Measurements from ENCODE around the gene HNRNPC.

Gene HNRNPC

GRCh38 chr14:21191809-21192446 lies 77.3 kb downstream of the HNRNPC start:
- no peak for TF ChIP-seq CTCF (IDR thresholded peaks at IDR 0.05; ENCODE audit: low read depth, low read length, missing control alignments)
- DNase-seq (ENCODE audit: low read depth): peak; percentile 46
- H3K4me3 ChIP-seq (ENCODE audit: low read depth, low read length): peak overlapping the region; percentile 5; the same call in 1 of the 2 replicates

DNA sequence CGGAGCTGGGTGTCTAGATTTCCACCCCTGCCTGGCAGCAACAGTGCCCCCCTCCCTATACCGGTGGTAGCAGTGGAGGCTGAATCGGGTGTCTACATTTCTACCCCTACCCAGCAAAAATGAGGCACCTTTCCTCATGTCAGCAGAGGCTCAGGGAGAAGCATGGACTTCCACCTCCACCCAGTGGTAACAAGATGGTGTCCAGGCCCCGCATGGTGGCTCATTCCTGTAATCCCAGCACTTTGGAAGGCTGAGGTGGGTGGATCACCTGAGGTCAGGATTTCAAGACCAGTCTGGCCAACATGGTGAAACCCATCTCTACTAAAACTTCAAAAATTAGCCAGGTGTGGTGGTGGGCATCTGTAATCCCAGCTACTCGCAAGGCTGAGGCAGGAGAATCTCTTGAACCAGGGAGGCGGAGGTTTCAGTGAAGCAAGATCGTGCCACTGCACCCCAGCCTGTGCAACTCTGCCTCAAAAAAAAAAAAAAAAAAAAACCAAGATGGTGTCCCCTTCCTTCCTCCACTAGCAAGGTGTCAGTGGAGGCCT lies 77.9 kb downstream of the HNRNPC start:
- no peak for TF ChIP-seq CTCF (IDR thresholded peaks at IDR 0.05; ENCODE audit: low read depth, low read length, missing control alignments)
- no peak for DNase-seq (ENCODE audit: low read depth)
- H3K4me3 ChIP-seq (ENCODE audit: low read depth, low read length): peak overlapping the region; percentile 5; the same call in 1 of the 2 replicates

DNA sequence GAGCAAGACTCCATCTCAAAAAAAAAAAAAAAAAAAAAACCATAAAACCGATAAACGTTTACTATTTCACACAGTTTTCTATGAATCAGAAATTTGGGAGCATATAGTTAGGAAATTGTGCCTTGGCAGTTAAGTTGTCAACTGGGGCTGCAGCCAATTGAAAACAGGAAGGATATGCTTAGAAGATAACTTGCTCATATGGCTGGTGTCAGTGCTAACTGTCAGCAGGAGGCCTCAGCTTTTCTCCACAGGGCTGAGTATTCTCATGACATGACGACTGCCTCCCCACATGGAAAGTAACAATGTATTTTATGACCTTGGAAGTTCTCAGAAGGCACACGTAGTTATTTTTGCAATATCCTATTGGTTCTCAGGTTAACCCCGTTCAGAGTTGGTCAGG lies 83.8 kb downstream of the HNRNPC start:
- no peak for DNase-seq (ENCODE audit: low read depth)

GRCh38 chr14:21184254-21184653 lies 85.0 kb downstream of the HNRNPC start:
- TF ChIP-seq CTCF (IDR thresholded peaks at IDR 0.05; ENCODE audit: low read depth, low read length, missing control alignments): no peak
- DNase-seq (ENCODE audit: low read depth): no peak
- H3K4me3 ChIP-seq (ENCODE audit: low read depth, low read length): no peak overlapping the region

More for the DNA sequence above, 83.8 kb downstream of the HNRNPC start:
- no peak overlapping the region for H3K4me3 ChIP-seq (ENCODE audit: low read depth, low read length)
- TF ChIP-seq CTCF (IDR thresholded peaks at IDR 0.05; ENCODE audit: low read depth, low read length, missing control alignments): no peak

DNA sequence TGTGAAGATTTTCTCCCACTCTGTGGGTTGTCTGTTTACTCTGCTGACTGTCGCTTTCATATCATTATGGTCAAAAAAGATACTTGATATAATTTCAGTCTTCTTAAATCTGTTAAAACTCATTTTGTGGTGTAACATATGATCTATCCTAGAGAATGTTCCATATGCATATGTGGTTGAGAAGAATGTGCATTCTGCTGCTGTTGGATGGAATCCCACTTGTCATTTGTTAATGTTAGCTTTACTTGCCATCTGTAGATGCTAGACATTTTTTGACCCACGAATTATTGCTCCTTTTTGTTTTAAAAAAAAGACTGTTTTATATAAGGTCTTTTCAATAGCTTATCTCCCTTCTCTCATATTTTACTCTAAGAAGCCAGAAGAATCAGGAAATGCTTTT lies 87.1 kb downstream of the HNRNPC start:
- no peak for DNase-seq (ENCODE audit: low read depth)
- no peak for TF ChIP-seq CTCF (IDR thresholded peaks at IDR 0.05; ENCODE audit: low read depth, low read length, missing control alignments)
- H3K4me3 ChIP-seq (ENCODE audit: low read depth, low read length): no peak overlapping the region

DNA sequence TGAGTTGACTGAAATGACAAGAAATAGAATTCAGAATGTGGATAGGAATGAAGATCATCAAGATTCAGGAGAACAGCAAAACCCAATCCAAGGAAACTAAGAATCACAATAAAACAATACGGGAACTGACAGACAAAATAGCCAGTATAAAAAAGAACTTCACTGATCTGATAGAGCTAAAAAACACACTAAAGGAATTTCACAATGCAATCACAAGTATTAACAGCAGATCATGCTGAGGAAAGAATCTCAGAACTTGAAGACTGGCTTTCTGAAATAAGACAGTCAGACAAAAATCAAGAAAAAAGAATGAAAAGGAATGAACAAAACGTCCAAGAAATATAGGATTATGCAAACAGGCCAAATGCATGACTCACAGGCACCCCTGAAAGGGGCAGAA lies 98.1 kb downstream of the HNRNPC start:
- no peak for TF ChIP-seq CTCF (IDR thresholded peaks at IDR 0.05; ENCODE audit: low read depth, low read length, missing control alignments)
- DNase-seq (ENCODE audit: low read depth): no peak

DNA sequence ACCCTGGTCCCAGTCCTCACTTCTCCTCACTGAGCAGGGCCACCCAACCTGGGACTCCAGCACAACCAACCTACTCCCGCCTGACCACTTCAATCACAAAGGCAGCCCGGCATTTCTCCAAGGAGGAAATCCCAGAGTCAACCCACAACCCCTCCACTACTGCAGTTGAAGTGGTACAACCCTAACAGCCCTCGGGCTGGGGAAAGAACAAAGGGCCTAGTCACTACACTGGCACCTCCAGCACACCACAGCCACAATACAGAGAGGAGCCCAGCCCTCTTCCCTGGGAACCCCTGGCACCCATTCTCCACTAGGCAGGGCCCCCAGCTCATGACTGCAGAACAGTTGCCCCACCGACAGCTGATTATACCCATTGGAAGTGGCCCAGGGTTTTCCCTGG lies 99.7 kb downstream of the HNRNPC start:
- DNase-seq (ENCODE audit: low read depth): no peak
- H3K4me3 ChIP-seq (ENCODE audit: low read depth, low read length): no peak overlapping the region
- no peak for TF ChIP-seq CTCF (IDR thresholded peaks at IDR 0.05; ENCODE audit: low read depth, low read length, missing control alignments)

More for the DNA sequence above, 98.1 kb downstream of the HNRNPC start:
- H3K4me3 ChIP-seq (ENCODE audit: low read depth, low read length): no peak overlapping the region

Data from GM12864 (cell line).